ENCODE measurements around the gene JCAD. TPM values are rescaled to one million over a fixed set of nuclear protein-coding genes. Genes with fewer than 3 reads are reported as not detected.

Gene JCAD
- total RNA-seq, 1 donor from 2014 or later: 8.4 TPM

GRCh38 chr10:30074090-30074489 lies 14.7 kb upstream of the JCAD start:
- no peak for DNase-seq

GRCh38 chr10:30073767-30074060 lies 14.3 kb upstream of the JCAD start:
- no peak for DNase-seq

GRCh38 chr10:30073045-30073766 lies 13.8 kb upstream of the JCAD start:
- no peak for DNase-seq

GRCh38 chr10:30072068-30072467 lies 12.7 kb upstream of the JCAD start:
- DNase-seq: no peak

- no peak for DNase-seq
Observed at GRCh38 chr10:30070001-30070685, 10.8 kb upstream of the JCAD start.

GRCh38 chr10:30068492-30069223 lies 9.3 kb upstream of the JCAD start:
- no peak for DNase-seq

- DNase-seq: no peak
Observed at GRCh38 chr10:30063099-30063498, 3.7 kb upstream of the JCAD start.

GRCh38 chr10:30062582-30062981 lies 3.2 kb upstream of the JCAD start:
- no peak for DNase-seq

GRCh38 chr10:30062090-30062489 lies 2.7 kb upstream of the JCAD start:
- DNase-seq: no peak

- DNase-seq: no peak
Observed at GRCh38 chr10:30058570-30059132, 735 bp downstream of the JCAD start.

- no peak for DNase-seq
Observed at GRCh38 chr10:30057894-30058556, 1.4 kb downstream of the JCAD start.

- no peak for DNase-seq
Observed at GRCh38 chr10:30057421-30057841, 2.0 kb downstream of the JCAD start.

GRCh38 chr10:30056767-30057355 lies 2.5 kb downstream of the JCAD start:
- no peak for DNase-seq

- DNase-seq: no peak
Observed at GRCh38 chr10:30056281-30056680, 3.1 kb downstream of the JCAD start.

GRCh38 chr10:30055226-30055662 lies 4.1 kb downstream of the JCAD start:
- no peak for DNase-seq

GRCh38 chr10:30052062-30052461 lies 7.3 kb downstream of the JCAD start:
- DNase-seq: no peak

GRCh38 chr10:30051220-30051619 lies 8.2 kb downstream of the JCAD start:
- no peak for DNase-seq

GRCh38 chr10:30050411-30050810 lies 9.0 kb downstream of the JCAD start:
- DNase-seq: no peak

GRCh38 chr10:30048768-30049517 lies 10.4 kb downstream of the JCAD start:
- no peak for DNase-seq

GRCh38 chr10:30047924-30048531 lies 11.4 kb downstream of the JCAD start:
- no peak for DNase-seq

GRCh38 chr10:30047430-30047829 lies 12.0 kb downstream of the JCAD start:
- no peak for DNase-seq

All from occipital lobe (tissue), 2 donors.